ENCODE measurements around the gene CLIC3.

CLIC3 gene

DNA sequence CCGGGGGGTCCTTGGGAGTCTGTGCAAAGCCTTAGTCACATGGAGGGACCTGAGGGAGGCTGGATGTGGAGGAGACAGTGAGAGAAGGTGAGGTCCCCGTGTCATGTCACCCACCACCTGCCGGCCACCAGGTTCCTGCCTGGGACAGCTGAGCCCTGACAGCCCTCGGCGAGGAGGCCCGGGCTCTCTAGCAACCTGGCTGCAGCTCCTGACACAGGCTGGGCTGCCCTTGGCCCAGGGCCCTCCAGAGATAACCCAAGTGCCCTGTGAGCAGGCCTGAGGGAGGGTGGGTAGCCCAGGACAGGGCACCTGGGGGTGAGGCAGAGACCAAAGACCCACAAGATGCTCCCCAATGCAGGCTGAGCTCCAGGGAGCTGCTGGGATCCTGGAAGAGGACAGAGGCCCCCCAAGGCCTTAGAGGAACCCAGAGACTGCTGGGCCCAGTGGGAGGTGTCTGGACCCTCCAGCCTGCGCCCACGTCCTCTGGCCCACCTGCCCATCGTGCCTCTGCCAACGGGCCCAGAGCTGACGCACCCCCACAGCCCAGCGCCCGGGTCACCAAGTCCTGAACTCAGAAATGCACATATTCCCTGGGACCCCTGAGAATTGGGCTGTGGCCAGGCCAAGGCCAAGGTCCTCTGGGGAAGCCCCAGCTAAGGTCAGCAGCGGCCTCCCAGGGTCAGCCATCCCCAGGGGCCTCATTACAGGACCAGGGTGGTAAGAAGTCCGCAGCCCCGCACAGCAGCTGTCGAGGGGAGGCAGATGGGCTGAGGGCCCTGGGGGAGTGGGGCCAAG lies 27.8 kb downstream of the CLIC3 start:
- no peak for DNase-seq (ENCODE audit: low read depth in 2 of 2, low spot score in 1 of 2)

DNA sequence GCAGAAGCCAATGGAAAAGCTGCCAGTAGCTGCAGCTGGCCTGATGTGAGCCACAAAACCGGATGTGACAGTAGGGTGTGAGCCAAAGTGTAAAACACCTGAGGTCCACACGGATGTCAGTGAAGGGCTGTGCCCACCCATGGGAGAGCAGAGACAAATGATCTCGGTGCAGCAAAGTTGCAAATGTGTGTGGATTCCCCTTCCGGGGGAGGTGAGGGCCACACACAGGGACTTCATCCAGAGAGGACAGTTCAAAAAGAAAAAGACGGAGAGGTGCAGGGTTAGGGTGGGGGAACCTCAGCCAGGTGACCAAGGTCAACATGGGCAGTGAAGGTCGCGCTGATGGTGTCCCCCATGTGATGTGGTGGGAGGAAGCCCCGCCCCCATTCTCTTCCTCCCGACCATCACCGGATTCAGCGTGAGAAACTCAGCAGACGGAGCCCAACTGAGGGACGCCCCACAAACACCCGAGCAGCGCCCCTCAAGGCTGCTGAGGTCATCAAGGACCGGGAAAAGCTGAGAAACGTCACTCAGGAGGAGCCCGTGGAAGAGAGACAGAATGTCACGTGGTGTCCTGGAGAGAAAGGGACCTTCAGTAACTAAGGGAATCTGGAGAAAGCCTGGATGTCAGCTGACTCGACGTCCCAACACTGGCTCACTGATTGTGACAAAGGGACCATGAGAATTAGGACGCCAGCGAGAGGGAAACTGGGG lies 30.4 kb downstream of the CLIC3 start:
- DNase-seq (ENCODE audit: low read depth in 2 of 2, low spot score in 1 of 2): no peak

DNA sequence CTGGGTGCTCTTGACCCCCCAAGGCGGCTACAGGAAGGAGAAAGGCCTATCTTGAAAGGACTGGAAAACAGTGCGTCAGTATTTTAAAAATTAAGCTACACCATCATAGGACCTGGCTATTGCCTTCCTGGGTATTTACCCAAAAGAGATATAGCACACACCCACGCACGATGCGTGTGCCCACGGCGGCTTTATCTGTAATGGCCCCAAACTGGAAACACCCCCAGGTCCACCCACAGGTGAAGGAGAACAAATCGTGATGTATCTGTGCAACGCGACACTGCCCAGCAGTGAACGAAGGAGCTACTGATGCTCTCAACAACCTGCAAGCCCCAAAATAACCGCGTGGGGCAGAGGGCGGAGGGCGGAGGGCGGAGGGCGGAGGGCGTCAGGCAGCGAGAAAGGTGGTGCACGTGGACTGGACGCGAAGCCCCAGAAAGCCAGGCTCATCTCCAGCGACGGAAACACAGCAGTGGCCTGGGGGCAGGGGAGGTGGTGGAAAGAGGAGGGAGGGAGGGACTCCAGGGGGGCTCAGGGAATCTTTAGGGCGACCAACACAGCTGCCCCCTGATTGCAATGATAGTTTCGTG lies 31.4 kb downstream of the CLIC3 start:
- no peak for DNase-seq (ENCODE audit: low read depth in 2 of 2, low spot score in 1 of 2)

DNA sequence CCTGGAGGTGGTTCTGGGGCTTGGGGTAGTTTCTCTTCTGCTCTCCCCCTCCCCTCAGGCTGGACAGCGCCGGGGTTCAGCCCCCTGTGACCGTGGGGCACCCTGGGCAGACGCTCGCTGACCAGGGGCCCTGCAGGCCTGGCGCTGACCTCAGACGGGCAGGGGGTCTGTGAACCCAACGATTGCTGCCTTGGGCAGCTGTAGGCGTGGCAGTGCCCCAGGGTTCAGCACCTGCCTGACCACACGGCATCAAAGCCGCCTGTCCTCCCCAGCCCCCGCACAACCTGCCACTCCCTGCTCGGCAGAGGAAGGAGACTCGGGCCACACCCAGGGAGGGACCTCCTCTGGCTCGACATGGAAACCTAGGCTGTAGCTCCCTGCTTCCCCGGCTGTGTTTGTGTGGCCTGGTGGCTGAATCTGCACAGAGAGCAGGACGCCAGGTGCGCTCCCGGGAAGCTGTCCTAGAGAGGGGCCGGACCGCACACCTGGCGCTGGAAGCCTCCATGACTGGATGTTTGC lies 32.1 kb downstream of the CLIC3 start:
- DNase-seq (ENCODE audit: low read depth in 2 of 2, low spot score in 1 of 2): no peak

DNA sequence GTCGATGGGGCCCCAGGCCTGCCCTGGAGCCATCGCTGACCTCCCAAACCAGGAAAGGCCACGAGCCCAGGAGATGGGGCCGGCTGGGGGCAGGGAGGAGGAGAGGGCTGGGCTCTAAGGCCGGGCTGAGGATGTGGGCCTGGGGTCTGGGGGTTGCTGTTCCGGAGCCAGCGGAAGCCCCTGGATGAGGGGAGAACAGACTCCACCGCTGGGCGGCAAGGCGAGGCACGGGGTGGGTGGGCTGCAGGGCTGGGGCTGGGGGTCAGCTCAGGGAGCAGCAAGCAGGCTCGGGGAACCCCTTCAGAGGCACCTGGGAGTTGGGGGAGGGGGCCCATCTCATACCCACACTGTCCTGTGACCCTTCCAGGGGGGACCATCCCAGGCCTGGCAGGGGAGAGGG lies 32.6 kb downstream of the CLIC3 start:
- DNase-seq (ENCODE audit: low read depth in 2 of 2, low spot score in 1 of 2): no peak

DNA sequence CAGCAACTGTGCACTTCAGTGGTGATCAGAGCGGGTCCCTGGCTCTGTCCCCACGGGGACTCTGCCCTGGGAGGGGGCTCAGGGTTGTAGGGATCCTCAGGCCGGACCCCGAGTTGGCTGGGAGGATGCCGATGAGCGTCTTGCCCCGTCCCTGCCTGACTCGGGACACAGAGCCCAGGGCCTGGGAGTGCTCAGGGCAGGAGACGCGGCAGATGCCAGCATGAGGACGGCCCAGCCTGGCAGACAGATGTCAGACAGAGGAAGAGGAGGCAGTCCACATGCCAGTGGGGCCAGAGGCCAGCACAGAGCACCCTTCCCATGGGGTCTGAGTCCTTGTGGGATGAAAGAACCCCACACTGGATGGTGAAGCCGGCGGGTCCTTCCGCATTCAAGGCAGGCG lies 33.0 kb downstream of the CLIC3 start:
- no peak for DNase-seq (ENCODE audit: low read depth in 2 of 2, low spot score in 1 of 2)

DNA sequence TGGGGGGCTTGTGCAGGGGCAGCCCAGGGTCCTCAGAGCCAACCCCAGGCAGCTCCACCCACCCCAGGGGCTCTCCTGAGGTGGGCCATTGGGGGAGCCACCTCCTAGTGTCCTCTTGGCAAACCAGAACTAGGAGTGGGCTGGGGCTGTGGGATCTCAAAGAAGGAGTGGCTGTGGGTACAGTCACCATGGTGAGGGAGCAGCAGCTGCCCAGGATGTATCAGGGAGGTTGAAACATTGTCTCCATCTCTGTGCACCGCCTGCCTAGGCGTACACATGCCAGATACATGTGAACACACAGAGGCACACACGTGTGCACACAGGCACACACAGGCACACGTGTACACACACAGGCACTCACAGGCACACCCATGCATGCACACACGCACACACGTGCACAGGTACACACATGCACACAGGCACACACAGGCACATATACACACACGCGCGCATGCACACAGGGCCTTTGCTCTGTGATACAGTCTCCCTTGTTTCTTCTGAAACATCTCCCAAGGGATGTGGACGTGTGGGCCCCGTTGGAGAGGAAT lies 33.6 kb downstream of the CLIC3 start:
- no peak for DNase-seq (ENCODE audit: low read depth in 2 of 2, low spot score in 1 of 2)

DNA sequence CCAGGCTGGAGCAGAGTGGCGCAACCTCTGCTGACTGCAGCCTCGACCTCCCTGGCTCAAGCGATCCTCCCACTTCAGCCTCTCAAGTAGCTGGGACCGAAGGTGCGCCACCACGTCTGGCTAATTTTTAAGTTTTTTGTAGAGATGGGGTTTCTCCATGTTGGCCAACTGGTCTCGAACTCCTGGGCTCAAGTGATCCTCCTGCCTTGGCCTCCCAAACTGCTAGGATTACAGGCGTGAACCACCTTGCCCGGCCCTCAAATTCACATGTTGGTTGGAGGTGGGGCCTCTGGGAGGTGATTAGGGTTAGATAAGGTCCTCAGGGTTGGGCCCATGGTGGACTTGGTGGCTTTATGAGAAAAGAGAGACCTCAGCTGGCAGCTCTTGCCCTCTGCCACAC lies 34.2 kb downstream of the CLIC3 start:
- no peak for DNase-seq (ENCODE audit: low read depth in 2 of 2, low spot score in 1 of 2)

DNA sequence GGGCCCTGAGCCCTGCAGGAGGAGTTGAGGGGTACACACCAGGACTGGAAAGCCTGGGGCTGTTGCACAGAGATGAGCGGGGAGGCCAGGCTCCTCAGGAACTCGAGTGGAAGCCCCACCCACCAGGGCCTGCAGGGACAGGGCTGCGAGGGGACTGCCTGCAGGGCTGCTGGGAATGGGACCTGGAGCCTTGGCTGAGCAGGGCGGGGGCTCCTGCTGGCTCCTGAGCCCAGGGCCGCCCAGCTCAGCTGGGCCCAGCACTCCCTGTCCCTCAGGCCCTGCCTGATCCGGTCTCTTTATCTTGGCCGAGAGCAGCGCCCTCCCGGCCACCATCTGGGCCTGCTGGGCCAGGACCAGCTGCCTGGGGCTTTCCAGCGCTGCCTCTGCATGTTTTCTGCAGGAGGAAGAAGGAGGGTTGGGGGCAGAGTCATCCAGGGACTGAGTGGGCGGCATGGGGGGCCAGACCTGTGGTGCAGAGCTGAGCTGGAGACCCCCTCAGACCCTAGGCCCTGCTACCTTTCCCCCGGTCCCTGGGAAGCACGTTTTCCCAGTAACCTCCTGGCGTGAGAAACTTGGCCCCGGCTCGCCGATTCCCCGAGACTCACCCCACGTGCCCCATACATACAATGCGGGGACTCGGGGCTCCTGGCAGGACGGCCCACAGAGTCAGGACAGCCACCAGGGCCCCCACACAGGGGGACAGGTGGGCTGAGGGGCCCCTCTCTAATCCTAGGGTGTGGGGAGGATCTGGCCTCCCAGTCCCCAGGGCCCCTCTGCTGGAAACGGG lies 34.9 kb downstream of the CLIC3 start:
- DNase-seq (ENCODE audit: low read depth in 2 of 2, low spot score in 1 of 2): no peak

DNA sequence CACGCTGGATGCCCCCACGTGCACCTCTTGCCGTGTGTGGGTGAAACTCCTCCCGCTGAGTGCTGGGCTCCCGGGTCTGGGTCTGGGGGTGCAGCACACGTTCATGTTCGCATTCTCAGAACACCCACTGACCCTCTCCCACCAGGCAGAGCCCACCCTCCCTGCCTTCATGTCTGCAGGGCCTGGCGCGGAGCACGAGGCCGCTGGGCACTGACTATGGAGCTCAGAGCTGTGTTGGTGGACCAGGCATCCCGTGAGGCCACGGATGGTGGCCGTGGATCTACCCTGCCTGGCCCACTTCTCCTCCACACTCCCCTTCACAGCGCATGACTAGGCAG lies 35.5 kb downstream of the CLIC3 start:
- DNase-seq (ENCODE audit: low read depth in 2 of 2, low spot score in 1 of 2): no peak

DNA sequence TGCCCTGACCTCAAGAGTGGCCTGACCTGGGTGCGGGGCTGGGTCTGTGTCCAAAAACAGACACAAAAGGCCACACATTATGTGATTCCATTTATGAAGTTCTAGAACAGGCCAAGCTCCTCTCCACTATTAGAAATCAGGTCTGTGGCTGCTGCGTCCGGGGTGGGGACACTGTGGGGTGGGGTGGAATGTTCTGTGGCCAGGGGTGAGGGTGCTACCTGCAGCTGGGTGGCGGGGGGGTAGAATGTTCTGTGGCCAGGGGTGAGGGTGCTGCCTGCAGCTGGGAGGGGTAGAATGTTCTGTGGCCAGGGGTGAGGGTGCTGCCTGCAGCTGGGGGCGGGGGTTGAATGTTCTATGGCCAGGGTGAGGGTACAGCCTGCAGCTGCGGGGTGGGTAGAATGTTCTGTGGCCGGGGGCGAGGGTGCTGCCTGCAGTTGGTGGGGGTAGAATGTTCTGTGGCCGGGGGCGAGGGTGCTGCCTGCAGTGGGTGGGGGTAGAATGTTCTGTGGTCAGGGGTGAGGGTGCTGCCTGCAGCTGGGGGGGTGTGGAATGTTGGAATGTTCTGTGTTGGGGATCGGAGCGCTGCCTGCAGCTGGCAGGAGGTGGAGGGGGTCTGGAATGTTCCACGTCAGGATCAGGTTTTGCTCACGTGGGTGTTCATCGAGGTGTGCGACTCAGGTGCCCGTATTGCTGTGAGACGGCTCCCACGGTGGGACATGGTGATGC lies 36.0 kb downstream of the CLIC3 start:
- DNase-seq (ENCODE audit: low read depth in 2 of 2, low spot score in 1 of 2): no peak

DNA sequence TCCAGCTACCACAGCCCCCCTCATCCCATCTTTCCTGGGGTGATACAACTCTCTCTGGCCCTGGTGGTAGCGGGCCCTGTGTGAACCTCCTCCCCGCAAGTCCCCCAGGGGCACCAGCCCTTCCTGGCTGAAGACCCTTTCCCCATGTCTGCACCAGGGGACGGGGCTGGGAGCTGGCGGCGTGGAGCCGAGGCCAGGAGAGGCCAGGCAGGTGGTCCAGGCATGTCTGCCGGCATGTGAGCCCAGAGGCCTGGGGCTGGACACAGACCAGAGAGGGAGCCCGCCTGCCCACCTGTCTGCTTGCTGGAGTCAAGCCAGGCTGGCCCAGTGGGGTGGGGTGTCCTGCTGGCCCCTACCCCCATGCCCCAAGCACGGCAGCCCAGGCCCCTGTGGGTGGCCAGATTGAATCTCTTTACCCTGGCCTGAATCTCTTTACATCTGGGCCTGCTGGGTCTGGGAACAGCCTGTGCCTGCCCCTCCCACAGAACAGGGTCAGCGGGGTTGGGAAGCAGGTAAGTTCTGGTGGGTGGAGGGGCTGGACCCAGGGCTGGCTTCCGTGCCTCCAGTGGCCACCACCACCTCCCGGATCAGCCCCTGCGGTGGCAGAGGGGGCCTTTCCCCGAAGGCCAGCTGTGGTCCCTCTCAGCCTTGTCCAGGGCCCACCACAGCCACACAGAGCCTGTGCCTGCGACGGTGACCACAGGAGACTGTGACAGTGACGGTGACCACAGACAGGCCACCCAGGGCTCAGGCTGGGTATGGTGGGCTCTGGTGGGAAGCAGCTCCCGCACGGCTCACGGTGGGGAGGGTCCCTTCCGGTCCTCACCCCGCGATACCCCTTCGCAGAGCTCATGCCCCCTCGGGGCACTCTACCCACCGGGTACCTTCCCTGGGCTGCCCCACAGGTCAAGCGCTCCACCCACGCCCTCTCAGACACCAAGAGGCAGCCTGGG lies 37.2 kb downstream of the CLIC3 start:
- DNase-seq (ENCODE audit: low read depth in 2 of 2, low spot score in 1 of 2): no peak

DNA sequence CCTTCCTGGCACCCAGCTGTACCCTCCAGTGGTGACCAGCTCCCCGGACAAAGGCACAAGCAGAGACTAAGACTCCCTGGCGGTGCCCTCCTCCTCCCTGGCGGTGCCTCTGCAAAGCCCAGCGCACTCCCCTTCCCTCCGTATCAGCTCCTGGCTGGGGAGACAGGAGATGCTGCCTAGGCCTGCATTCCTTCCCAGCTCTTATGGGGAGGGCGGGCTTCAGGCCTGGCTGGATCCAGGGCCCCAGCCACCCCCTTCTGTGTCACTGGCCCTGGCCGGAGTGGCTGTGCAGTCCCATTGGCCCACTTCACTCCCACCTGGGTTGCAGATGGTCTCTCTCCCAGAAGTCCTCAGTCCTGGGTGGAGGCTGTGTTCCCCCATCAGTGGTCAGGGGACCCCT lies 37.9 kb downstream of the CLIC3 start:
- no peak for DNase-seq (ENCODE audit: low read depth in 2 of 2, low spot score in 1 of 2)

DNA sequence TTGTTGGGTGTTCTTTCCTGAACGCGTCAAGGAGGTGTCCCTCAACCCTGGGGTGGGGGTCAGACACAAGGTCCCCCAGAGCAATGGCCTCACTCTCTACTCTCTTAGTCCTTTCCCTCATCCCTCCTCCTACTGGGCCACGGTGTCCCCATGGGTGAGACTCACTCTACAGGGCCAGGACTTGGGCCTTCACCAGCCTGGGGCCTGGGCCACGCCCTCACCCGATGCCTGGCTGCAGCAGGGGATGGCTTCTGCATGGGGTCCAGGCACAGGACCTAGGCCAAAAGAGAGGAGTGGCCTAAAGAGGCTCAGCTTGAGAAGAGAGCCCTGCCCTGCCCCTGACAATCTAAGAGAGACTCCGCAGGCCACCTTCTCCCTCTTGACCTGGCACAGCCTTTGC lies 38.5 kb downstream of the CLIC3 start:
- DNase-seq (ENCODE audit: low read depth in 2 of 2, low spot score in 1 of 2): no peak

DNA sequence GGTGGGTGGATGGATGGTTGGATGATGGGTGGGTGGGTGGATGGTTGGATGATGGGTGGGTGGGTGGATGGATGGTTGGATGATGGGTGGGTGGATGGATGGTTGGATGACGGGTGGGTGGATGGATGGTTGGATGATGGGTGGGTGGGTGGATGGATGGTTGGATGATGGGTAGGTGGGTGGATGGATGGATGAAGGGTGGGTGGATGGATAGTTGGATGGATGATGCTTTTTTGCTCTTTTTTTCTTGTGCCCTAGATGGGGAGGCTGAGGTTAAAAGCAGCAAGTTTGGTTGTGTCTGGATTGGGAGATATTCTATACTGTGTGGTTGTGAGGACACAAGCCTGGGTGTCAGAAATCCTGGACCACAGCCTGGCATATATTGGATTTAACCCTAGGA lies 38.9 kb downstream of the CLIC3 start:
- no peak for DNase-seq (ENCODE audit: low read depth in 2 of 2, low spot score in 1 of 2)

DNA sequence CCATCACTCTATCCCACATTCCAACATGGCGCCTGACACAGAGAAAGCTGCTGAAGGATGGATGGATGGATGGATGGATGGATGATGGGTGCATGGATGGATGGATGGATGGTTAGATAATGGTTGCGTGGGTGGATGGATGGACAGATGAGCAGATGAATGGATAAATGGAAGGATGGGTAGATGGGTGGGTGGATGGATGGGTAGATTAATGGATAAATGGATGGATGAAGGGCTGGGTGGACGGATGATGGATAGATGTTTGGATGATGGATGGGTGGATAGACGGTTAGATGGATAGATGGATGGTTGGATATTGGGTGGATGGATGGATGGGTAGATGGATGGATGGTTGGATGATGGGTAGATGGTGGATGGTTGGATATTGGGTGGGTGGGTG lies 39.8 kb downstream of the CLIC3 start:
- no peak for DNase-seq (ENCODE audit: low read depth in 2 of 2, low spot score in 1 of 2)

DNA sequence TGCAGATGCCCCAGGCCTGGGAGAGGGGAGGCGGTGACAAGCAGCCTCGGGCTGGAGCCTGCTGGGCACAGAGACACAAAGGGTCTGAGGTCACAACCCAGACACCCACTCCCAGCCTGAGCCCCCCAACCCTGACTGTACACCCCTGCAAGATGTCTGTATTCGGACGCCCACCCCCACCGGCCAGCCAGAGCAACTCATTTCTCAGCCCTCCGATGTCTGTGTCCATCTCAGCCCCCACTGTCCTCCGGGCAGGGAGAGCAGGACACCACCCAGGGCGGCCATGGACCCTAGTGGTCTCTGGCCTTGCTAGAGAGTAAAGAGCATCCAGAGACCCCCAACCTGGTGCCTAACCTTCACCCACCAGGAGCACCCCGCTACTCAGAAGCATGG lies 40.4 kb downstream of the CLIC3 start:
- DNase-seq (ENCODE audit: low read depth in 2 of 2, low spot score in 1 of 2): no peak

DNA sequence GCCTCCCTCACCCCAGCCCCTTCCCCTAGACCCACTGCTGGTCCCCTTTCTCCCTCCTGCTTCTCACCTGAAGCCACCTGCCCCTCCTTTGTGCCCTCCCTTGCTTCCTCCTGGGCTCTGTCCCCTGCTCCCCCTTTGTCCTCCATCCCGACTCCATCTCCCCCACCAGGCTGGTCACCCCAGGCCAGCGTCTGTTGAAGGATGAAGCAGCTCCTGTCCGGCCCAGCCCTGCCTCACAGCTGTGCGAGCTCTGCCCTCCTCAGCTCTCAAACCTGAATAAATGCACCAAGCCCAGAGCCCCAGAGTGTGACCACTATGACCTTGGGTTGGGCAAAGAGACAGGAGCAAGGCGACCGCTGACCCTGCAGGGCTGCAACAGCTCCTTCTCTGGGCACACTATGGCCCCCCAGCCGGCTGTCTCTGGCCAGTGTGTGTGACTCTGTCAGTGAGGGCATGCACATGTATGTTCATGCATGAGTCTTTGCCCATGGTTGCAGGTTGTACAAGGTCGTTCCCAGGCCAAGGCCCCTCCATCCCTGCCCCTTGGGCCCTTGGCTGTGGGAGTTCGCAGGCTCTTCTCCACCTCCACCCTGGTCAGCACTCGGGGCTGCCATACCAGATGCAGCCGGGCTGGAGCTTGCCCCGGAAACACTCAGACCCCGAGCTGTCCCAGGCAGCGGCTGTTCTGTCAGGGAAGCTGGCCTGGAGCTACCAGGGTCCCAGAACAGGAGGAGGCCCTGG lies 41.0 kb downstream of the CLIC3 start:
- no peak for DNase-seq (ENCODE audit: low read depth in 2 of 2, low spot score in 1 of 2)
